Endothelial cell of umbilical vein (primary cell): Measurements from ENCODE around the gene EVI2A. TPM values are rescaled to one million over a fixed set of nuclear protein-coding genes. Genes with fewer than 3 reads are reported as not detected.

Experiments used
- Bru-seq: library from RNA; stranded (reverse); fragments of 400-500 nt; gene quantifications from one replicate; lab custom pipeline; 2021; lab: Mats Ljungman, UMichigan
- BruChase-seq, 2 experiments: library from RNA; stranded (reverse); fragments of 400-500 nt; gene quantifications; one replicate each; lab custom pipeline; 2021; lab: Mats Ljungman, UMichigan
- BruUV-seq: library from RNA; stranded (reverse); fragments of 400-500 nt; replicated peaks from 2 replicates; lab custom pipeline; 2021; lab: Mats Ljungman, UMichigan
- CTCF ChIA-PET: fragments of 300-600, 350-600 bp; sonication (Branson Sonifier 250); formaldehyde crosslinking; loops from one replicate; lab custom pipeline; 2021; ENCODE audit warnings: antibody characterized with exemption, inconsistent platforms; lab: Charles Lee
- POLR2A ChIA-PET: fragments of 300-600, 350-600 bp; sonication (Branson Sonifier 250); formaldehyde crosslinking; loops from one replicate; lab custom pipeline; 2021; ENCODE audit warnings: antibody characterized with exemption, inconsistent platforms; lab: Charles Lee
- DNase-seq: peaks from one replicate; pipeline ENCODE4 v3.0.0-alpha.2; 2011; ENCODE audit warnings: low read depth, low spot score
- FAIRE-seq: peaks from 2 replicates; lab custom pipeline; 2011; peaks lifted over from hg19 to GRCh38; lab: Jason Lieb, UNC
- H2AFZ ChIP-seq: 2 replicates; pipeline ENCODE4 v1.6.0; 2012; ENCODE audit warnings: low read depth, low read length, control low read depth, inconsistent platforms
- H3K27ac ChIP-seq: 2 replicates; pipeline ENCODE4 v1.5.1; 2011; ENCODE audit warnings: low read depth, mild to moderate bottlenecking, control low read depth, low read length, moderate library complexity; ENCODE audit not compliant: insufficient read depth
- H3K27me3 ChIP-seq, 2 experiments: 2 replicates each; pipeline versions ENCODE4 v1.6.0 to v1.6.1; 2011; ENCODE audit warnings: low read length in 2 of 2, mixed read lengths in 1 of 2; ENCODE audit not compliant: control insufficient read depth in 2 of 2, insufficient read depth in 2 of 2
- H3K36me3 ChIP-seq, 2 experiments: 2 replicates in 1 of 2; 3 replicates in 1 of 2; pipeline ENCODE4 v1.5.1; 2011; ENCODE audit warnings: low read length in 2 of 2, mild to moderate bottlenecking in 1 of 2, moderate library complexity in 1 of 2; ENCODE audit not compliant: control insufficient read depth in 2 of 2, insufficient read depth in 2 of 2; ENCODE audit errors: extremely low read depth in 1 of 2
- H3K4me1 ChIP-seq: 3 replicates; pipeline ENCODE4 v1.5.1; 2011; ENCODE audit warnings: mild to moderate bottlenecking, low read length; ENCODE audit not compliant: control insufficient read depth, insufficient read depth; ENCODE audit errors: extremely low read depth
- H3K4me2 ChIP-seq: 2 replicates; pipeline ENCODE4 v1.6.1; 2011; ENCODE audit warnings: low read length, control low read depth, mixed read lengths; ENCODE audit not compliant: insufficient read depth
- H3K4me3 ChIP-seq, 3 experiments: fragments of 200-600 bp in 1 of 3; sonication (generic), shearing (Covaris generic) in 1 of 3; replicated peaks in 1 of 3; 2 replicates each; pipeline ENCODE4 v1.5.1; 2011 to 2016; ENCODE audit warnings: control low read depth in 3 of 3, low read length in 3 of 3, mild to moderate bottlenecking in 2 of 3, inconsistent platforms in 1 of 3, low read depth in 1 of 3, moderate library complexity in 1 of 3; ENCODE audit not compliant: insufficient read depth in 1 of 3
- H3K79me2 ChIP-seq: 2 replicates; pipeline ENCODE4 v1.6.0; 2012; ENCODE audit warnings: low read length, inconsistent platforms; ENCODE audit not compliant: control insufficient read depth, insufficient read depth
- H3K9ac ChIP-seq: replicated peaks from 2 replicates; pipeline ENCODE3; 2011; ENCODE audit warnings: low read length, control low read depth; ENCODE audit not compliant: insufficient read depth; ENCODE audit errors: extremely low read depth
- H3K9me1 ChIP-seq: replicated peaks from 3 replicates; pipeline ENCODE4 v1.6.0; 2011; ENCODE audit warnings: mild to moderate bottlenecking, low read length; ENCODE audit not compliant: control insufficient read depth, insufficient read depth; ENCODE audit errors: extremely low read depth
- H3K9me3 ChIP-seq: replicated peaks from 2 replicates; pipeline ENCODE4 v1.5.1; 2012; ENCODE audit warnings: low read length, inconsistent platforms; ENCODE audit not compliant: control insufficient read depth, insufficient read depth
- H4K20me1 ChIP-seq: replicated peaks from 2 replicates; pipeline ENCODE3; 2011; ENCODE audit warnings: mild to moderate bottlenecking, low read length; ENCODE audit not compliant: control insufficient read depth, insufficient read depth; ENCODE audit errors: extremely low read depth
- CTCF ChIP-seq, 2 donors: IDR thresholded peaks; 1 replicate in 1 of 2; 2 replicates in 1 of 2; pipeline ENCODE4 v1.5.1; 2011; ENCODE audit warnings: low read length in 2 of 2, mild to moderate bottlenecking in 2 of 2, moderate library complexity in 2 of 2, control low read depth in 1 of 2, inconsistent platforms in 1 of 2, low read depth in 1 of 2; ENCODE audit not compliant: insufficient read depth in 1 of 2; ENCODE audit errors: extremely low read depth in 1 of 2
- EZH2 ChIP-seq: IDR thresholded peaks from 2 replicates; pipeline ENCODE4 v1.6.1; 2012; ENCODE audit warnings: borderline replicate concordance, low read depth, mild to moderate bottlenecking, moderate library complexity, low read length, inconsistent platforms; ENCODE audit not compliant: severe bottlenecking
- FOS ChIP-seq: IDR thresholded peaks from 2 replicates; pipeline ENCODE4 v1.6.1; 2011; ENCODE audit warnings: mild to moderate bottlenecking, low read length, moderate library complexity, borderline replicate concordance; ENCODE audit not compliant: insufficient read depth
- GATA2 ChIP-seq: IDR thresholded peaks from 2 replicates; pipeline ENCODE4 v1.7.0; 2011; ENCODE audit warnings: low read depth, mild to moderate bottlenecking, moderate library complexity, mixed read lengths, low read length; ENCODE audit not compliant: insufficient read length, insufficient read depth
- JUN ChIP-seq: IDR thresholded peaks from 2 replicates; pipeline ENCODE4 v1.6.1; 2011; ENCODE audit warnings: borderline replicate concordance, low read depth; ENCODE audit not compliant: insufficient read length, insufficient read depth
- MAX ChIP-seq: IDR thresholded peaks from 2 replicates; pipeline ENCODE4 v1.6.1; 2011; ENCODE audit not compliant: insufficient read depth, insufficient read length
- MYC ChIP-seq: IDR thresholded peaks from one replicate; pipeline ENCODE4 v1.6.1; 2011; ENCODE audit warnings: mild to moderate bottlenecking, low read depth, low read length
- POLR2A ChIP-seq: IDR thresholded peaks from 2 replicates; pipeline ENCODE4 v1.6.1; 2012; ENCODE audit warnings: low read depth, mild to moderate bottlenecking, control low read depth, low read length
- POLR2AphosphoS5 ChIP-seq: IDR thresholded peaks from 2 replicates; pipeline ENCODE4 v1.6.1; 2012; ENCODE audit warnings: low read depth, mild to moderate bottlenecking, control low read depth, low read length, moderate library complexity; ENCODE audit not compliant: insufficient read depth
- dilution Hi-C: fragments of 300-500 bp; cut with MboI; formaldehyde crosslinking; loops from one replicate; pipeline ENCODE4 v1.15.0; 2019; ENCODE audit warnings: low sequenced_read_pairs; ENCODE audit not compliant: extremely low pct_ligation_motif_present
- intact Hi-C: fragments of 100-400 bp; cut with micrococcal nuclease; formaldehyde crosslinking; loops from one replicate; pipeline ENCODE4 v1.10.0; 2022
- long read RNA-seq: library from polyadenylated mRNA; stranded (forward); transcript quantifications from one replicate; pipeline ENCODE4 v2.0.0, GENCODE V29; 2021
- polyA minus RNA-seq, 3 experiments: library from RNA; depleted of rRNA, polyadenylated mRNA; stranded (reverse); fragments of >200 nt; gene quantifications; 1 replicate in 1 of 3; 2 replicates in 2 of 3; pipeline ENCODE4 v1.2.3, GENCODE V29; 2011
- polyA plus RNA-seq, 4 experiments: library from polyadenylated mRNA; depleted of rRNA in 3 of 4; stranded (reverse) in 3 of 4; unstranded in 1 of 4; fragments of >200 nt; gene quantifications; 2 replicates each; pipeline versions ENCODE4 v1.2.1 to v1.2.3, GENCODE V29; 2011 to 2012; ENCODE audit warnings: missing spikeins in 1 of 4
- total RNA-seq: library from RNA; stranded (reverse); gene quantifications from 2 replicates; pipeline ENCODE4 v1.2.3, GENCODE V29; 2021

The EVI2A gene
- total RNA-seq (0.22 TPM in 1 of 2 replicates, not detected in the other), polyA plus RNA-seq (0.06 and 0.07 TPM in 2 replicates), polyA minus RNA-seq (not detected in 2 replicates), Bru-seq, nascent RNA (percentile 18 among the genes with signal in this experiment), BruChase-seq, experiment 1, labeled RNA remaining after a 6-hour chase (percentile 28 among the genes with signal in this experiment), BruChase-seq, experiment 2, labeled RNA remaining after a 2-hour chase (percentile 27 among the genes with signal in this experiment)
- 0.13 and 0.26 TPM in 2 replicates for polyA plus RNA-seq (2011; cell fraction: cytosol; rRNA removed)
- 0.12 TPM in 1 of 2 replicates, not detected in the other for polyA plus RNA-seq (2011; cell fraction: nucleus; rRNA removed)
- polyA plus RNA-seq (2012), result 1.1 and 1.4 TPM in 2 replicates
- not detected for polyA minus RNA-seq (2011; cell fraction: cytosol; rRNA and poly(A)+ RNA removed)
- polyA minus RNA-seq (2011; cell fraction: nucleus; rRNA and poly(A)+ RNA removed), result not detected in 2 replicates
- long read RNA-seq, result 0 reads

GRCh38 chr17:31321481-31321880, at the start of gene EVI2A:
TSS of gene EVI2A (minus strand) at chr17:31321622. CDS start at chr17:31319013, 2,609 bp downstream.
- H3K4me1 ChIP-seq, result peaks cover 11% of the 10 kb centered on the region

GRCh38 chr17:31369266-31369665, 47.8 kb upstream of the EVI2A start:
- DNase-seq, result no peak
- ChIA-PET CTCF (interaction anchor here (0.8 to 2.4 kb wide), 6 partner anchors 13 to 451 kb away, joined by 3 to 11 read pairs (median 4); partner anchors contain the start of gene EVI2B), POLR2A (no interaction called here)
- dilution Hi-C loops, result no loop called here
- no TSS peak for BruUV-seq
- H3K27me3 ChIP-seq, result no peaks in the 10 kb centered on the region
- H2AFZ ChIP-seq, result no peak overlapping the region
- H4K20me1 ChIP-seq, result no peaks in the 10 kb centered on the region
- TF ChIP-seq POLR2A (no peak), JUN (no peak), FOS (no peak), EZH2 (no peak), MYC (no peak), CTCF (IDR thresholded peaks at IDR 0.05; ENCODE audit: extremely low read depth in 1 of 2, insufficient read depth in 1 of 2, low read depth in 1 of 2, low read length in 2 of 2) (no peak), MAX (no peak), POLR2AphosphoS5 (no peak), GATA2 (no peak)
- H3K9ac ChIP-seq, result no peak overlapping the region
- H3K36me3 ChIP-seq, result peaks cover 2 to 6% of the 10 kb centered on the region in 2 experiments
- H3K4me1 ChIP-seq, result peaks cover 10% of the 10 kb centered on the region
- H3K4me3 ChIP-seq, result no peak overlapping the region
- H3K9me1 ChIP-seq, result no peaks in the 10 kb centered on the region
- no peak overlapping the region for H3K27ac ChIP-seq
- no peaks in the 10 kb centered on the region for H3K9me3 ChIP-seq
- intact Hi-C loops, result no loop called here
- H3K4me2 ChIP-seq, result no peak overlapping the region
- no peak for FAIRE-seq
- no peaks in the 10 kb centered on the region for H3K79me2 ChIP-seq

More at GRCh38 chr17:31321481-31321880, at the start of gene EVI2A:
- intact Hi-C loops (no loop called here), dilution Hi-C loops (no loop called here)
- TF ChIP-seq POLR2AphosphoS5 (no peak), JUN (no peak), FOS (peak; percentile 53)
- CTCF ChIA-PET, result interaction anchor here (1.4 kb wide), 1 partner anchor 17 kb away, joined by 3 read pairs; no protein-coding TSS in a partner anchor
- no peaks in the 10 kb centered on the region for H4K20me1 ChIP-seq
- H3K27ac ChIP-seq, result peak within 1 kb of the TSS; percentile 39
- no peaks in the 10 kb centered on the region for H3K9me3 ChIP-seq
- no TSS peak for BruUV-seq
- no peak within 1 kb of the TSS for H3K4me3 ChIP-seq
- no peaks in the 10 kb centered on the region for H3K9me1 ChIP-seq
- DNase-seq (peak; percentile 57), FAIRE-seq (peak; percentile 78)
- H2AFZ ChIP-seq, result no peak within 1 kb of the TSS
- H3K4me2 ChIP-seq, result peak within 1 kb of the TSS; percentile 40
- H3K27me3 ChIP-seq, result no peaks in the 10 kb centered on the region
- peaks cover 0 to 2% of the 10 kb centered on the region in 2 experiments for H3K36me3 ChIP-seq
- no peak within 1 kb of the TSS for H3K9ac ChIP-seq
- no peaks in the 10 kb centered on the region for H3K79me2 ChIP-seq
- POLR2A ChIA-PET, result interaction anchor here (0.5 kb wide), 1 partner anchor 79 kb away, joined by 3 read pairs; no protein-coding TSS in a partner anchor
